Fibroblast of mammary gland (primary cell): Measurements from ENCODE around the gene TFR2.
A peak's percentile ranks its signal among the peaks of the same experiment; 100 is the strongest.

Experiments
- DNase-seq: peaks from one replicate; pipeline ENCODE4 v3.0.0-alpha.2; 2010; ENCODE audit warnings: low read depth
- H3K4me3 ChIP-seq: 2 replicates; pipeline ENCODE4 v1.5.1; 2011; ENCODE audit warnings: low read depth, mild to moderate bottlenecking, low read length, moderate library complexity; ENCODE audit not compliant: control insufficient read depth
- CTCF ChIP-seq: conservative IDR thresholded peaks from 2 replicates; pipeline ENCODE4 v1.5.1; 2011; ENCODE audit warnings: low read depth, low read length, inconsistent platforms; ENCODE audit not compliant: control insufficient read depth, insufficient read depth

The TFR2 gene

GRCh38 chr7:100584054-100584682 lies 57.2 kb downstream of the TFR2 start:
- peak overlapping the region; percentile 87 for H3K4me3 ChIP-seq
- DNase-seq, result peak; percentile 27
- TF ChIP-seq CTCF, result no peak

- no peak for TF ChIP-seq CTCF
- H3K4me3 ChIP-seq, result peak overlapping the region; percentile 27
- DNase-seq, result peak; percentile 51
Measured at GRCh38 chr7:100583132-100584053, 58.0 kb downstream of the TFR2 start.

GRCh38 chr7:100582650-100583049 lies 58.7 kb downstream of the TFR2 start:
- no peak overlapping the region for H3K4me3 ChIP-seq
- no peak for TF ChIP-seq CTCF
- DNase-seq, result no peak

- no peak for DNase-seq
- H3K4me3 ChIP-seq, result no peak overlapping the region
- no peak for TF ChIP-seq CTCF
Measured at GRCh38 chr7:100582041-100582579, 59.2 kb downstream of the TFR2 start.

GRCh38 chr7:100580466-100581283 lies 60.7 kb downstream of the TFR2 start:
- no peak overlapping the region for H3K4me3 ChIP-seq
- DNase-seq, result no peak
- no peak for TF ChIP-seq CTCF

- no peak for TF ChIP-seq CTCF
- no peak for DNase-seq
Measured at GRCh38 chr7:100578246-100579183, 62.8 kb downstream of the TFR2 start.

More at GRCh38 chr7:100578246-100579183, 62.8 kb downstream of the TFR2 start:
- H3K4me3 ChIP-seq, result no peak overlapping the region
